TTC549 (cell line): ENCODE data around the gene POU2F2.
"Not testable (repeated sequence)": the region's sequence is repeated elsewhere in the genome, so short reads cannot be mapped to it uniquely, and the experiment has no call there.

Experiments used
- FAIRE-seq: peaks from 2 replicates; lab custom pipeline; 2012; peaks lifted over from hg19 to GRCh38; lab: Jason Lieb, UNC

POU2F2 gene

DNA sequence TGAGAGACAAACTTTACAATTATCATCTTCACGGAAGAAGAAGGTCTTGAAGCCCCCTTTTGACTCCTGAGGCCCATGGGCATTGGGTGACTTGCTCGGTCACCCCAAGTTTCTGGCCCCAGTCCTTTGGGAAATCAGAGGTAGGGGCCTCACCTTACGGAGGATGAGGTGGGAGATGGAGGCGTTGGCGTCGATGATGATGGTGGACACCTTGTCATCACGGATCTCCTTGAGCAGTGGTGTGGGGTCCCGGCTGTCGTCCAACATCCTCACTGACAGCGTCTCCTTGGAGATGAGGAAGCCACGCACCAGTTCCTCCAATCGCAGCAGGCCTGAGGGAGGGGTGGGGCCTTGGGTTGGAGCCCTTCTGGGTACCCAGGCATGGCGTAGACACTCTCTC is 73.0 kb downstream of the POU2F2 start:
- FAIRE-seq, result no peak

DNA sequence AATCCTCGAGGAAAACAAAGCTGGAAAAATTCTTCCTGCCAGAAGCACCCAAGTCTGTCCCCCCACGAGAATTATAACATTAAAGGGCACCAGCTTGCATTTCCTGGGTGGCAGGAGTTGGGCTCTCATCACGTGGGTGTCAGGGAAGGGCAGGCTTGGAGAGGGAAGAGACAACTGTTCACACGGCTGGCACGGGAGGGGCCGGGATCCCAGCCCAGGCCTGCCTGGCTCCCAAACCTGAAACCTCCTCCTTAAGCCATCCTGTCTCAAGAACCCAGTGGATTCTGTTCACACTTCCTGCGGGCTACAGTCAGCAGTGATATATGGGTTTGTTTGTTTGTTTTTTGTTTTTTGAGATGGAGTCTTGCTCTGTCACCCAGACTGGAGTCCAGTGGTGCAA is 74.4 kb downstream of the POU2F2 start:
- no peak for FAIRE-seq

GRCh38 chr19:42054205-42054604 is 78.0 kb downstream of the POU2F2 start:
- no peak for FAIRE-seq

DNA sequence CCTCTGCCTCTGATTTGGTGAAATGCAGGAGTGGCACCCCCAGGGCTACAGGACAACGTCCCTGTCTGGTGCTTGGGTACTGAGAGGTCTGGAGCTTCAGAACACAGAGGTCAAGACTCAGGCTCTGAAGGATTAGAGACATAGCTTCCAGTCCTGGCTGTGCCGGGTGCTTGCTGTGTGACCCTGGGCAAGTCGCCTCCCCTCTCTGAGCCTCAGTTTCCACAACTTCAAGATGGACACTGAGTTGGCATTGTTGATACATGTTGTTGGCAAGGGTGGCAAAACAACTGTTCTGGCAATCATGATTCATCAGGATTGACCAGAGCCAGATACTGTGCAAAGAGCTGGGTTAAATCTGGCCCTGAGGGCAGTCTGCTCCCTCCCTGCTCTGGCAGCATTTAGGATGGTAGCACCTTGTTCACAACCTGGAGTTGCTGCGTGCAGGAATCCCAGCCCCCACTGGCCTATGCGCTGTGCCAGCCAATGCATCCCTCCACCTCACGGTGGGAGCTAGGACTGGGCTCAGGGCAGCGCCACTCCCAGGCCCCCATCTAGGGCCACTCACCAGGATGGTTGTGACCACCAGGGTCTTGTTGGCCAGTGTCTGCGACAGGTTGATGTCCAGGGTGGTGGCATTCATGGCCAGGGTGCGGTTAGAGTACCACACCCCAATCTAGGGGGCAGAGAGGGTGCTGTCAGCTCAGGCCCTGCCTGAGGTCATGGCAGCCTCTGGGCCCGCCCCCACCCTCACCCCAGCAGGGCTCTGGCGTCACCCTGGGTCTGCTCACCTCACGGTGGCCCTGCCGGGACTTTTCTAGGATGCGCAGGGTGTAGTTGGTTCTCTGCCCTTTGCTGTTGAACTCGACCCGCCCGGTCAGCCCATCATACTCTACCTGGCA is 79.0 kb downstream of the POU2F2 start:
- FAIRE-seq, result no peak

DNA sequence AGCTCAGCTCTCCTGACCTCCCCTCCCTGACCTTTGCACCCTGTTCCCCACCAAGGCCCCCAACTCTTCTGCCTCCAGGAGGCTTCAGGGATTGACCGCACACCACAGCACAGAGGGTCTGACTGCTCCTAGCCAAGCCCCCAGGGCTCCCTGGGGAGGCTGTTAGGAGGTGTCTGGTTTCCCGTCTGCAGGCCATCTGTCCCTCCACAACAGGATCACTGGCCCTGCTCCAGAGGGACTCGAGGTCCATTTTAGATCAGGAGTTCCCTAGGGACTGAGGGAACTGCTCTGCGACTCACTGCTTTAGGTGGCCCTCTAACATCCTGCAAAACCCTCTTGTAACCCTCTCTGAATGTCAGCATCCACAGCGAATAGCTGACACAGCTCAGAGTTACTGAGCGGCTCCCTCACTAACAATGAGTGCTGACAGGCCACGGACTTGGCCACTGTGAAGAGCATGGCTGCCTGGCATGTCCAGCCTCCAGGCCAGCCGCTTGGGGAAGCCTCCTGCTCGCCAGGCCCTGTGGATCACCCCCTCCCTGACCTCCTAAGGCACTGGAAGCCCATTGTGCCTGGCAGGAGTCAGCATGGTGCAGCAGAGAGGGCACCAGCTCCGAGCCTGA is 79.9 kb downstream of the POU2F2 start:
- no peak for FAIRE-seq

- no peak for FAIRE-seq
Measured at GRCh38 chr19:42051166-42052115, 80.8 kb downstream of the POU2F2 start.

DNA sequence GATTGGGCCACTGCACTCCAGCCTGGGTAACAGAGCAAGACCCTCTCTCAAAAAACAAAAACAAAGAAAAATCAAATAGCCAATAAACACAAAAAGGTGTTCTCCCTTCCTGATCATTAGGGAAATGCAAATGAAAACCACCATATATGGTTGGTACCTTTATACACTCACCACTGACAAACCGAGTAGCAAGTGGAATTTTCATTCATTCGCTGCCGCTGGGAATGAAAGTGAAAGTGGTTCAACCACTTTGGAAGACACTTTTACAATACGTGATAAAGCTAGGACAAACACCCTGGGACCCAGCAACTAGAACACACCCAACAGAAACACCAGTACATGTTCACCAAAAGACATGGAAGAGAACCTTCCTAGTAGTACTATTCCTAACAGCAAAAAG is 83.3 kb downstream of the POU2F2 start:
- no peak for FAIRE-seq

GRCh38 chr19:42045575-42045974 is 86.7 kb downstream of the POU2F2 start:
- FAIRE-seq, result no peak

DNA sequence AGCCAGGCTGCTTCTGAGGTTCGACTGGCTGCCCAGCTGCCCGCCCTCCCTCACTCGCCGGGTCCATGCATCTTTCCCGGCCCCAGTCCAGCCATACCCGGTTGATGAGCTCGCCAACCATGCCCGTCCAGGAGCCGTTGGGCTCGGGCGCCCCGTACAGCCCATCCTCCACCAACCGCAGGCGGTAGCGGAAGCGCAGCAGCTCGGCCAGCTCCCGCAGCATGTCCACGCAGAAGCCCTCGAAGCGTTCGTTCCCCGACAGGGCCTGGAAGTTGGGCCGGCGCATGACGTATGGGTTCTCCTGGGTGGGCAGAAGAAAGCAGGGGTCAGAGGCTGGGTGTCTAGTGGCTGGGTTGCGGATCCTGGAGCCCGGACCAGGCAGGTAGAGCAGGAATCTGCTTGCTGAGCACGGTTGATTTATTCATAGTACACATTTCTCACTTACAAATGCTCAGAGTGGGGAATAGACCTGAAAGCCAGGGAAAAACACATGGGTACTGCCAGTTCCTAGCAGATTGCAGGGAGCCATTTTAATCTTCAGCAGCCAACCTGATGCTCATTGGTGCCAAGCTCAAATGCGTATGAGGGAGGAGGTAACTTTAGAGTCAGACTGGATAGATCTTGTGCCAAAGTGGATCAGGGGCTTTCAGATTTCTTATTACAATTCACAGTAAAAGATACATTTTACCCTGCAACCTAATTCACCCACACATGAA is 89.6 kb downstream of the POU2F2 start:
- no peak for FAIRE-seq

DNA sequence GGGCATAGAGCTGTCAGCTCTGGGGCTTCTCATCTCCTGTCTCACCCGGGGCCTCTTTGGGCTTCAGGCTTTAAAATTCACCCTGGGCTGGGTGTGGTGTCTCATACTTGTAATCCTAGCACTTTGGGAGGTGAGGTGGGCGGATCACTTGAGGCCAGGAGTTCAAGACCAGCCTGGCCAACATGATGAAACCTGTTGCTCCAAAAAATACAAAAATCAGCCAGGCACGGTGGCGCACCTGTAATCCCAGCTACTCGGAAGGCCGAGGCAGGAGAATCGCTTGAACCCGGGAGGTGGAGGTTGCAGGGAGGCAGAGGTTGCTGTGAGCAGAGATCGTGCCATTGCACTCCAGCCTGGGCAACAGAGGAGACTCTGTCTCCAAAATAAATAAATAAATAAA is 91.8 kb downstream of the POU2F2 start:
- FAIRE-seq, result not testable (repeated sequence)

DNA sequence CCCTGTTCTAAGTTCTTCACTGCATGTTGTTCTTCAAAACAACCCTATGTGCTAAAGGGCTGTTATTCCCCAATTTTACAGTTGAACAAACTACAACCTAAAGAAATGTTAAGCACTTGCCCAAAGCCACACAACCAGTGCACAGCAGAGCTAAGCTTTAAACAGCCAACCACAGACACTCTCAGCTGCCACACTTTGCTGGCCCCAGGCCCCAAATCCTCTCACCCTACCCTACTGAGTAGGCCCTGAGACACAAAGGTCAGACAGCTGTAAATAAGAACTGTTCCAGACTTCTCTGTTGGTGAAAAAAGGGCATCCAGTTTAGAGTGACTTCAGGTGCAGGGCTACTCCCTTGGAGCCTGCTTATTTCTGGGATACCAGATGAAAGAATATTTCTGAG is 92.2 kb downstream of the POU2F2 start:
- no peak for FAIRE-seq

- FAIRE-seq, result no peak
Measured at GRCh38 chr19:42038666-42039065, 93.6 kb downstream of the POU2F2 start.

DNA sequence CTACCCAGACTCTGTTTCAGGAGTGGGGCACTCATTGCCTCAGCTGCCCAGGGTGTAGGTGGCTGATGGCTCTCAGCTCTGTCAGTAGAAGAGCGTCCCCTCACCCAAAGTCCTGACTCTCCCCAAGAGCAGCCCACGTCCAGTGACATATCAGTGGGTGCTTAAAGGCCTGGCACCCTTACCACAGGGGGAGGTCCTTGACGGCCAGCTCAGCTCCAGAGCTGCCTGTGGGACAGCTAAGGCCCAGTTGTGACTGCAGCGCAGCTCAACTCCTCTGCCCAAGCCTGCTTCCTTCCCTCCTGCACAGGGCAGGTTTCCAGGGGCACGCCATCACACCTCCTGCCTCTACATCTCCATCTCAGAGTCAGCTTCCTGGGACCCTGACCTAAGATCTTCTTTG is 94.6 kb downstream of the POU2F2 start:
- no peak for FAIRE-seq
